Kidney (tissue), 14 donors: ENCODE results near the gene WDHD1. TPM values are rescaled to one million over a fixed set of nuclear protein-coding genes. Genes with fewer than 3 reads are reported as not detected.
"Not testable (repeated sequence)": the region's sequence is repeated elsewhere in the genome, so short reads cannot be mapped to it uniquely, and the experiment has no call there.

Source experiments
- DNase-seq, 5 donors: peaks; one replicate each; pipeline ENCODE4 v3.0.0-alpha.2; 2013 to 2020
- FAIRE-seq: peaks from 2 replicates; lab custom pipeline; 2012; peaks lifted over from hg19 to GRCh38; lab: Jason Lieb, UNC
- H3K27ac ChIP-seq, 2 donors: one replicate each; pipeline ENCODE4 v1.7.0; 2013; ENCODE audit warnings: low read depth in 2 of 2, low read length in 2 of 2, inconsistent platforms in 1 of 2
- H3K27me3 ChIP-seq: one replicate; pipeline ENCODE4 v1.7.1; 2013; ENCODE audit warnings: low read length, inconsistent platforms; ENCODE audit not compliant: control insufficient read depth, insufficient read depth
- H3K36me3 ChIP-seq, 3 donors: one replicate each; pipeline versions ENCODE4 v1.7.0 to v1.7.1; 2013; ENCODE audit warnings: low read length in 3 of 3, control low read depth in 1 of 3, inconsistent platforms in 1 of 3; ENCODE audit not compliant: insufficient read depth in 3 of 3, control insufficient read depth in 2 of 3
- H3K4me1 ChIP-seq, 3 donors: one replicate each; pipeline versions ENCODE4 v1.7.0 to v1.7.1; 2013; ENCODE audit warnings: low read length in 3 of 3, inconsistent platforms in 1 of 3, low read depth in 1 of 3; ENCODE audit not compliant: control insufficient read depth in 2 of 3, insufficient read depth in 2 of 3
- H3K4me3 ChIP-seq, 3 donors: one replicate each; pipeline versions ENCODE4 v1.7.0 to v1.8.1; 2013; ENCODE audit warnings: low read length in 3 of 3, control low read depth in 1 of 3, inconsistent platforms in 1 of 3
- H3K9ac ChIP-seq, 3 donors: one replicate each; pipeline versions ENCODE4 v1.7.0 to v1.7.1; 2013; ENCODE audit warnings: low read length in 3 of 3, control low read depth in 1 of 3, inconsistent platforms in 1 of 3
- H3K9me3 ChIP-seq, 3 donors: one replicate each; pipeline versions ENCODE4 v1.7.0 to v1.7.1; 2013; ENCODE audit warnings: low read length in 3 of 3, control low read depth in 1 of 3, inconsistent platforms in 1 of 3; ENCODE audit not compliant: control insufficient read depth in 2 of 3, insufficient read depth in 1 of 3
- intact Hi-C: fragments of 100-400 bp; cut with DNase I; formaldehyde crosslinking; loops from one replicate; pipeline ENCODE4 v1.11.1; 2022
- polyA plus RNA-seq: library from polyadenylated mRNA; stranded (reverse); fragments of 350-450 nt; fragmentation: Illumina TruSeq; extraction: RNeasy Lipid Tissue Mini Kit (QIAGEN cat#74804); gene quantifications from one replicate; pipeline ENCODE4 v1.2.3, GENCODE V29; 2014; ENCODE audit warnings: low read depth, low replicate concordance; ENCODE audit not compliant: insufficient read depth
- total RNA-seq: library from RNA; stranded (reverse); fragmentation: NEBNext Ultra II Directional; extraction: Animal tissue kit (Norgen Biotek cat#: 25700); gene quantifications from one replicate; pipeline ENCODE4 v1.2.1, GENCODE V29; 2021
- TF ChIP-seq, protein P1 (sequence below): IDR thresholded peaks from 3 replicates; pipeline ENCODE4 v1.5.1; 2012; ENCODE audit warnings: mild to moderate bottlenecking, moderate library complexity, borderline replicate concordance; ENCODE audit not compliant: insufficient read depth; ENCODE audit errors: extremely low read depth
- donor health status: control.
- donor health status: control.
- donor health status: control.
- donor health status: control.
- donor health status: control.
- donor health status: DM: yes; HTN: yes; CAD: no.
- donor health status: Normal renal cell carcinoma (clear cell type).

WDHD1 gene
- total and polyA plus RNA-seq, 2 donors from 2014 or later = 1.8 to 3.3 TPM

DNA sequence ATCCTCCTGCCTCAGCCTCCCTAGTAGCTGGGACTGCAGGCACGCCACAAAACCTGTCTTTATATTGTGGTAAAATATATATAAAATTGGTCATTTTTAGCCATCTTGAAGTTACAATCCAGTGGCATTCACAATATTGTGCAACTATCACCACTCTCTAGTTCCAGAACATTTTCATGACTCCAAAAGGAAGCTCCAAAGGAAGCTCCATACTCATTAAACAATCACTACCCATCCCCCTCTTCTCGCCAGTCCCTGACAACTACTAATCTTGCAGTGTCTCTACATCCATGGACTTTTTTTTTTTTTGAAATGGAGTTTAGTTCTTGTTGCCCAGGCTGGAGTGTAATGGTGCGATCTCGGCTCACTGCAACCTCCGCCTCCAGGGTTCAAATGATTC is 127.3 kb downstream of the WDHD1 start:
- peaks cover 0 to 4% (median 0%) of the 10 kb centered on the region in 3 donors for H3K4me1 ChIP-seq
- H3K27ac ChIP-seq = no peak overlapping the region
- no peaks in the 10 kb centered on the region for H3K36me3 ChIP-seq
- DNase-seq (no peak), FAIRE-seq (no peak)
- H3K9me3 ChIP-seq = no peaks in the 10 kb centered on the region
- TF ChIP-seq, protein P1, sequence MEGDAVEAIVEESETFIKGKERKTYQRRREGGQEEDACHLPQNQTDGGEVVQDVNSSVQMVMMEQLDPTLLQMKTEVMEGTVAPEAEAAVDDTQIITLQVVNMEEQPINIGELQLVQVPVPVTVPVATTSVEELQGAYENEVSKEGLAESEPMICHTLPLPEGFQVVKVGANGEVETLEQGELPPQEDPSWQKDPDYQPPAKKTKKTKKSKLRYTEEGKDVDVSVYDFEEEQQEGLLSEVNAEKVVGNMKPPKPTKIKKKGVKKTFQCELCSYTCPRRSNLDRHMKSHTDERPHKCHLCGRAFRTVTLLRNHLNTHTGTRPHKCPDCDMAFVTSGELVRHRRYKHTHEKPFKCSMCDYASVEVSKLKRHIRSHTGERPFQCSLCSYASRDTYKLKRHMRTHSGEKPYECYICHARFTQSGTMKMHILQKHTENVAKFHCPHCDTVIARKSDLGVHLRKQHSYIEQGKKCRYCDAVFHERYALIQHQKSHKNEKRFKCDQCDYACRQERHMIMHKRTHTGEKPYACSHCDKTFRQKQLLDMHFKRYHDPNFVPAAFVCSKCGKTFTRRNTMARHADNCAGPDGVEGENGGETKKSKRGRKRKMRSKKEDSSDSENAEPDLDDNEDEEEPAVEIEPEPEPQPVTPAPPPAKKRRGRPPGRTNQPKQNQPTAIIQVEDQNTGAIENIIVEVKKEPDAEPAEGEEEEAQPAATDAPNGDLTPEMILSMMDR = no peak
- no peaks in the 10 kb centered on the region for H3K27me3 ChIP-seq
- H3K4me3 ChIP-seq = no peak overlapping the region
- intact Hi-C loops = no loop called here
- no peak overlapping the region for H3K9ac ChIP-seq

GRCh38 chr14:54897809-54898555 is 128.9 kb downstream of the WDHD1 start:
- H3K9ac ChIP-seq, FAIRE-seq, H3K36me3 ChIP-seq, H3K4me3 ChIP-seq, intact Hi-C loops, DNase-seq, H3K27ac ChIP-seq, H3K4me1 ChIP-seq, H3K27me3 ChIP-seq, H3K9me3 ChIP-seq: not testable (repeated sequence)

- TF ChIP-seq, protein P1 = no peak
- FAIRE-seq (no peak), DNase-seq (no peak)
- intact Hi-C loops = no loop called here
- Histone ChIP-seq H3K9ac (no peak overlapping the region), H3K9me3 (no peaks in the 10 kb centered on the region), H3K4me3 (no peak overlapping the region), H3K4me1 (no peaks in the 10 kb centered on the region), H3K27me3 (no peaks in the 10 kb centered on the region), H3K36me3 (no peaks in the 10 kb centered on the region), H3K27ac (no peak overlapping the region)
These were observed 131.2 kb downstream of the WDHD1 start for GRCh38 chr14:54895683-54896082.

GRCh38 chr14:54894995-54895394 is 131.9 kb downstream of the WDHD1 start:
- Histone ChIP-seq H3K27ac (no peak overlapping the region), H3K27me3 (no peaks in the 10 kb centered on the region), H3K9ac (no peak overlapping the region), H3K9me3 (no peaks in the 10 kb centered on the region), H3K4me1 (no peaks in the 10 kb centered on the region), H3K36me3 (no peaks in the 10 kb centered on the region), H3K4me3 (no peak overlapping the region)
- TF ChIP-seq, protein P1 = no peak
- DNase-seq (no peak), FAIRE-seq (no peak)
- intact Hi-C loops = no loop called here
